ENCODE measurements around the gene C1QL2.

The C1QL2 gene

DNA sequence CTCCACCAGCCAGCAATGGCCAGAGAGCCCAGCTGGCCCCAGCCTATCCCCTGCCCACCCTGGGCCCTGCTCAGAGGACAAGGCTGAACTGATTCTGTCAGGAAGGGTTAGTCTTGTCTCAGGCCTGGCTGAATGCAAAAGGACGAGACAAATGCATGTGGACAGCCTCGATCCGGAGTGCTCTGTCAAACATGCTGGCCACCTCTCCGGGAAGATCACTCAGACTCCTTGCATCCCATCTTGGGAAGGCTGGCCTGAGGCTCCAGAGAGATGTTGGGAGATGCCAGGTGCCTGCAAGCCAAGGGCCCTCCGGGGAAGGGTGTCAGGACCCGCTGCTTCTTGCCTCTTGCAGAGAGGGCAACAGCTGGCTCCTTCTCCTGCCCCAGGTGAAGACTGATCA is 20.2 kb upstream of the C1QL2 start:
- no peaks in the 10 kb centered on the region for H3K36me3 Mint-ChIP-seq (ENCODE audit: low read depth)
- DNase-seq = no peak

DNA sequence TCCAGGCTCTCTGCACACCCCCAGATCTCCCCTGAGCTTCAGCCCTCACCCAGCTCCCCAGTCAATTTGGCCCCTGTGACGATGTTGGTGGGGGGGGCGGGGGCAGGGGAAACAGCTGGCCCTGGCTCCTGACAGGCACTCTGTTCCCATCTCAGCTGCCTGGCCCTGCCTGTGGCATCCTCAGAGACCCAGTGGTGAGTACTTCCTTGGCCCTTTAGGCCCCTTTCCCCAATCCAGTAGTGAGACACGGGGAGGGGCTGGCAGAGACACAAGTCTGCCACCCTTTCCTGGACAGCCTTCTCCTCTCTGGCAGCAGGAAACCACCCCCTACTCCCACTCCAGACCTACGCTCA is 19.3 kb upstream of the C1QL2 start:
- Mint-ChIP-seq H3K27me3 (ENCODE audit: low read depth, poor library complexity) (peaks cover 13% of the 10 kb centered on the region), H3K36me3 (ENCODE audit: low read depth) (no peaks in the 10 kb centered on the region), H3K27ac (no peak overlapping the region), H3K9me3 (no peaks in the 10 kb centered on the region), H3K4me1 (no peaks in the 10 kb centered on the region), H3K4me3 (no peak overlapping the region)
- TF ChIP-seq, protein P1, sequence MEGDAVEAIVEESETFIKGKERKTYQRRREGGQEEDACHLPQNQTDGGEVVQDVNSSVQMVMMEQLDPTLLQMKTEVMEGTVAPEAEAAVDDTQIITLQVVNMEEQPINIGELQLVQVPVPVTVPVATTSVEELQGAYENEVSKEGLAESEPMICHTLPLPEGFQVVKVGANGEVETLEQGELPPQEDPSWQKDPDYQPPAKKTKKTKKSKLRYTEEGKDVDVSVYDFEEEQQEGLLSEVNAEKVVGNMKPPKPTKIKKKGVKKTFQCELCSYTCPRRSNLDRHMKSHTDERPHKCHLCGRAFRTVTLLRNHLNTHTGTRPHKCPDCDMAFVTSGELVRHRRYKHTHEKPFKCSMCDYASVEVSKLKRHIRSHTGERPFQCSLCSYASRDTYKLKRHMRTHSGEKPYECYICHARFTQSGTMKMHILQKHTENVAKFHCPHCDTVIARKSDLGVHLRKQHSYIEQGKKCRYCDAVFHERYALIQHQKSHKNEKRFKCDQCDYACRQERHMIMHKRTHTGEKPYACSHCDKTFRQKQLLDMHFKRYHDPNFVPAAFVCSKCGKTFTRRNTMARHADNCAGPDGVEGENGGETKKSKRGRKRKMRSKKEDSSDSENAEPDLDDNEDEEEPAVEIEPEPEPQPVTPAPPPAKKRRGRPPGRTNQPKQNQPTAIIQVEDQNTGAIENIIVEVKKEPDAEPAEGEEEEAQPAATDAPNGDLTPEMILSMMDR (IDR thresholded peaks at IDR 0.05) = no peak
- no peak for DNase-seq

More for the DNA sequence above, 20.2 kb upstream of the C1QL2 start:
- no peaks in the 10 kb centered on the region for H3K4me1 Mint-ChIP-seq
- no peak overlapping the region for H3K4me3 Mint-ChIP-seq
- TF ChIP-seq, protein P1 (IDR thresholded peaks at IDR 0.05) = no peak
- no peaks in the 10 kb centered on the region for H3K9me3 Mint-ChIP-seq
- H3K27me3 Mint-ChIP-seq (ENCODE audit: low read depth, poor library complexity) = peaks cover 13% of the 10 kb centered on the region
- H3K27ac Mint-ChIP-seq = no peak overlapping the region

DNA sequence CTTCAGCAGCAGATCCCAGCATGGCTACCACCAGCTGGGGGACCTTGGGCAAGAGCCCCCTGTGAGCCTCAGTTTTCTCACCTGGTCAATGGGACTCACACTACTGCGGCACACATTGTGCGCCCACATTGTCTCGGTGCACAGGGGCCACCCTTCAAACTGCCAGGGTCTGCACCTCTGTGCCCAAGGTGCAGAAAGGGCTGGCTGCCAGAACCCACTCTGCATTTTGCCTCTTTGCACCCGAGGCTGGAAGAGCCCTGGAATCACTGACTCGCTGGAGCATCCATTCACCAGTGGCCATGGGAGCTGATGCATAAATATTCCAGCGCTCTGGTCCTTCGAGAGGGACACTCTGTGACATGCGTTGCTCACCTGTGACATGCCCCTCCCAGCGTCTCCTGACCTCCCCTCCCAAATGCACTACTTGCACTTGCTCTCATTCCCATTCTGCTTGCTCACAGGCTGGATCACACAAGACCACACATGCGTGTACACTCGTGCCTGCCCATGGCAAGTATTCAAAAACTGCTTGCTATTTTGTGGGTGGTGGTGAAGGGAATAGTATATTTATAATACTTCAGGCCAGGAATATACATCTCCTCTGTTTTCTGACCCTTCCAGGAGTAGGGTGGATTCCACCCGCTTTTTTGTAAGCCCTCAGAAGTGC is 18.8 kb upstream of the C1QL2 start:
- DNase-seq = no peak
- Mint-ChIP-seq H3K4me3 (no peak overlapping the region), H3K9me3 (no peaks in the 10 kb centered on the region), H3K36me3 (ENCODE audit: low read depth) (no peaks in the 10 kb centered on the region), H3K27me3 (ENCODE audit: low read depth, poor library complexity) (peaks cover 16% of the 10 kb centered on the region), H3K27ac (no peak overlapping the region), H3K4me1 (no peaks in the 10 kb centered on the region)
- TF ChIP-seq, protein P1 (IDR thresholded peaks at IDR 0.05) = no peak

DNA sequence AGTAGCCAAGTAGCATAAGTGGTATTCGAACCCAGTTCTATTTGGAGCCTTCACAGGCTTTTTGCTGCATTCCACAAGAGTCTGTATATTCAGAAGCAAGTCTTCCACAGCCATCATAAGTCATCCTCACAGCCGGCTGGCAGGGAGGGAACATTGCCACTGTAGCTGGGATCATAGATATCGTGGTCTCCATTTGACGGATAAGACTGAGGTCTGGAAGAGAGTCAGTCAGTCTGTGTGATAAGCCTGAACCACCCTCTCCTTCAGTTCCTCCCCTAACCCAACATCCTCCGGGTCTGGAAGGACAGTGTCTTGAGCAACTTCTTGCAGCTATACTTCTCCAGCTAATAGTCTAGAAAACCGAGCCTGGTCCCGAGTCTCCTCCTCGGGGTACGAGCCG is 17.0 kb upstream of the C1QL2 start:
- no peak overlapping the region for H3K4me3 Mint-ChIP-seq
- H3K9me3 Mint-ChIP-seq = no peaks in the 10 kb centered on the region
- no peaks in the 10 kb centered on the region for H3K36me3 Mint-ChIP-seq (ENCODE audit: low read depth)
- TF ChIP-seq, protein P1 (IDR thresholded peaks at IDR 0.05) = no peak
- no peak overlapping the region for H3K27ac Mint-ChIP-seq
- no peaks in the 10 kb centered on the region for H3K4me1 Mint-ChIP-seq
- DNase-seq = no peak
- peaks cover 17% of the 10 kb centered on the region for H3K27me3 Mint-ChIP-seq (ENCODE audit: low read depth, poor library complexity)

DNA sequence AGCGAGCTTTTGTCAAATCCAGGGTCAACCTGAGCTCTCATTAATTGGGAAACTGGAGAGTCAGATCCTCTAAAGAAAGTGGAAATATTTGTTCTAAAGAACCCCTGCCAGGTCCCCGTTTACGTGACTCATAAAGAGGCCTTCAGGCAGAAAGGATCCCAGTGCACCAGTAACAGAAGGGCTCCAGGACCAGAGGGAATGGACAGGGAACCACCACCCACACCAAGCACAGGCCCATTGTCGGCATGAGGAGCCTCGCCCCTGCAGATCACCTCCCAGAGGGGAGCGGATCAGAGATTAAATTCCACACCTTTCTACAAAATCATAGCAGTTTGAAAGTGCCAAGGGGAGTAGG is 16.4 kb upstream of the C1QL2 start:
- Mint-ChIP-seq H3K36me3 (ENCODE audit: low read depth) (no peaks in the 10 kb centered on the region), H3K4me3 (no peak overlapping the region), H3K27me3 (ENCODE audit: low read depth, poor library complexity) (peaks cover 18% of the 10 kb centered on the region), H3K4me1 (no peaks in the 10 kb centered on the region), H3K27ac (no peak overlapping the region), H3K9me3 (no peaks in the 10 kb centered on the region)
- TF ChIP-seq, protein P1 (IDR thresholded peaks at IDR 0.05) = no peak
- DNase-seq = no peak

DNA sequence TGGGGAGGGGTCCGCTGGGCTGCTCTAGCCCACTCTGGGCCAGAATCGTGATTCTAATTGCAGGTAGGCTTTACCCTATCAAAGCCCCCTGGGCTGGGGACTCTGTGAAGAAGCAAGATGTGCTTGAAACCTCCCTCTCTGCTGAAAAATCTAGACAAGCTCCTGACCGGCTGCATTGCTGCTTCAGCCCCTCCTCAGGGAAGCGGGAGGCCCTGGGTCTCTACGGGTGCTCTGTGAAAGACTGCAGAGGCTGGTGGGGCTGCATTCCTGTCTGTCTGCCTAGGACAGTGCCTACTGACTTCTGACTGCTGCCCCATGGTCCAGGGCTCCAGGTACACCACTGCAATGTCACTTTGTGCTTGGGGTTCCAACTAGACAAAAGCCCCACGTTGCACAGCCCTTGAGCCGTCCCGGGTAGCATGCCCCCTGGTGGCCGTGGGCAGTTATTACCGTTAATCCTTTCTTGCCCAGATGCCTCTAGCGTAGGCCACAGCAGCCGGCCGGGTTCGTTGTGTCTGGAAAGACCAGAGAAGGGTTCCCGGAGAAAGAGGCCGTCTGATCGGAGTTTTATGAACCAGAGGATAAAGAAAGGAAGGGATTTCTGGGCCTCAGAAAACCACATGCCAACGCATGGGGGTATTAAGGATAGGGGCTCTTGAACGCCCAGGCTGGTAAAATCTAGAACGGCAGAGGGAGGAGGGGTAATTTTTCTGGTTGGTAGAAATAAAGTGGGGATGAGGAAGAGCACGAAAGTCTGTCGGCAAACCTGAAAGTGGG is 15.9 kb upstream of the C1QL2 start:
- H3K9me3 Mint-ChIP-seq = no peaks in the 10 kb centered on the region
- no peak overlapping the region for H3K4me3 Mint-ChIP-seq
- DNase-seq = peak; percentile 68
- H3K27me3 Mint-ChIP-seq (ENCODE audit: low read depth, poor library complexity) = peaks cover 23% of the 10 kb centered on the region
- no peaks in the 10 kb centered on the region for H3K4me1 Mint-ChIP-seq
- no peak overlapping the region for H3K27ac Mint-ChIP-seq
- H3K36me3 Mint-ChIP-seq (ENCODE audit: low read depth) = no peaks in the 10 kb centered on the region
- TF ChIP-seq, protein P1 (IDR thresholded peaks at IDR 0.05) = peak; percentile 78

All from nephron progenitor cell (in vitro differentiated cells).